ENCODE measurements around the gene MAOB. TPM values are rescaled to one million over a fixed set of nuclear protein-coding genes. Genes with fewer than 3 reads are reported as not detected.
"Not testable (repeated sequence)": the region's sequence is repeated elsewhere in the genome, so short reads cannot be mapped to it uniquely, and the experiment has no call there.

The MAOB gene
- total RNA-seq: 0.67 and 1.2 TPM in 2 replicates
- polyA plus RNA-seq: 2.6 and 6.3 TPM in 2 replicates

DNA sequence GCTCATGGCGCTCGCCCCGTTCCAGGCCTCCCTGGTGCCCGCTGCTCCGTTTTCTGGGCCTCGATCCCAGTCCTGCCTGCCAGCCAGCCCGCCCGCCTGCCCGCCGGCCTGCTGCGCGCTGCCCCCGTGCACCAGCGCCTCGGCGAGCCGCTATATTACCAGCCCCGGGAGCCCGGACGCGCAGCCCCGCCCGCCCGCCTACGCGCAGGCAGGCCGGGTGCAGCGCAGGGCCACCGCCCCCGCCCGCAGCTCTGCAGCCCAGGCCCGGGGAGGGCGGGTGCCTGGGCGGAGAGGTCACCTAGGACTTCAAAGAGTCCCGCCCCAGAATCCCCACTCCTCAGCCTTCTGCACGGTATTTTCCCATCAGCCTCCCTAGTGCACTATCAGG lies at the start of gene MAOB:
TSS of gene MAOB (minus strand) at position 157 of the 388 bp plus-strand sequence. CDS start at position 6, 151 bp downstream.
- Histone ChIP-seq H3K36me3 (no peaks in the 10 kb centered on the region), H3K9me3 (ENCODE audit: low read depth) (no peaks in the 10 kb centered on the region), H3K4me3 (peak within 1 kb of the TSS; percentile 12), H3K4me1 (ENCODE audit: low read depth) (no peaks in the 10 kb centered on the region), H3K27me3 (peaks cover 13% of the 10 kb centered on the region), H3K27ac (no peak within 1 kb of the TSS)
- DNase-seq (ENCODE audit: low read depth in 1 of 2, low spot score in 1 of 2): peak in 1 of 2 donors; percentile 55
- TF ChIP-seq, protein P1, sequence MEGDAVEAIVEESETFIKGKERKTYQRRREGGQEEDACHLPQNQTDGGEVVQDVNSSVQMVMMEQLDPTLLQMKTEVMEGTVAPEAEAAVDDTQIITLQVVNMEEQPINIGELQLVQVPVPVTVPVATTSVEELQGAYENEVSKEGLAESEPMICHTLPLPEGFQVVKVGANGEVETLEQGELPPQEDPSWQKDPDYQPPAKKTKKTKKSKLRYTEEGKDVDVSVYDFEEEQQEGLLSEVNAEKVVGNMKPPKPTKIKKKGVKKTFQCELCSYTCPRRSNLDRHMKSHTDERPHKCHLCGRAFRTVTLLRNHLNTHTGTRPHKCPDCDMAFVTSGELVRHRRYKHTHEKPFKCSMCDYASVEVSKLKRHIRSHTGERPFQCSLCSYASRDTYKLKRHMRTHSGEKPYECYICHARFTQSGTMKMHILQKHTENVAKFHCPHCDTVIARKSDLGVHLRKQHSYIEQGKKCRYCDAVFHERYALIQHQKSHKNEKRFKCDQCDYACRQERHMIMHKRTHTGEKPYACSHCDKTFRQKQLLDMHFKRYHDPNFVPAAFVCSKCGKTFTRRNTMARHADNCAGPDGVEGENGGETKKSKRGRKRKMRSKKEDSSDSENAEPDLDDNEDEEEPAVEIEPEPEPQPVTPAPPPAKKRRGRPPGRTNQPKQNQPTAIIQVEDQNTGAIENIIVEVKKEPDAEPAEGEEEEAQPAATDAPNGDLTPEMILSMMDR (IDR thresholded peaks at IDR 0.05; ENCODE audit: low read depth, low read length): no peak

DNA sequence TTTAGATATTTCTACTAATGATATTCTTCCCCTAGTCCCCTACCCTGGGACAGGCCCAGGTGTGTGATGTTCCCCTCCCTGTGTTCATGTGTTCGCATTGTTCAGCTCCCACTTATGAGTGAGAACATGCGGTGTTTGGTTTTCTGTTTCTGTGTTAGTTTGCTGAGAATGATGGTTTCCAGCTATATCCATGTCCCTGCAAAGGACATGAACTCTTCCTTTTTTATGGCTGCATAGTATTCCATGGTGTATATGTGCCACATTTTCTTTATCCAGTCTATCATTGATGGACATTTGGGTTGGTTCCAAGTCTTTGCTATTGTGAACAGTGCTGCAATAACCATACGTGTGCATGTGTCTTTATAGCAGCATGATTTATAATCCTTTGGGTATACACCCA lies 39.8 kb upstream of the MAOB start:
- not testable (repeated sequence) for H3K4me1 ChIP-seq (ENCODE audit: low read depth); H3K36me3 ChIP-seq; H3K4me3 ChIP-seq; H3K27me3 ChIP-seq; H3K9me3 ChIP-seq (ENCODE audit: low read depth); DNase-seq (ENCODE audit: low read depth in 1 of 2, low spot score in 1 of 2); H3K27ac ChIP-seq

DNA sequence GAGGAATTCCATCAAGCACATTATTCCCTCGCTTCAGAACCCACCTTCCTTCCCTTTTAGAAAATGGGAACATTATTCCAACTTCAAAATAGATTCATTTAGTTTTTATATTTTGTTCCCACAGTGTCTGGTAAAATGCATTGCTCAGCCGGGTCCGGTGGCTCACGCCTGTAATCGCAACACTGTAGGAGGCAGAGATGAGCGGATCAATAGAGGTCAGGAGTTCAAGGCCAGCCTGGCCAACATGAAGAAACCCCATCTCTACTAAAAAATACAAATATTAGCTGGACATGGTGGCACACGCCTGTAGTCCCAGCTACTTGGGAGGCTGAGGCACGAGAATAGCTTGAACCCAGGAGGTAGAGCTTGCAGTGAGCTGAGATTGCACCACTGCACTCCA lies 28.5 kb upstream of the MAOB start:
- not testable (repeated sequence) for H3K9me3 ChIP-seq (ENCODE audit: low read depth); H3K4me1 ChIP-seq (ENCODE audit: low read depth); H3K27ac ChIP-seq; H3K36me3 ChIP-seq; DNase-seq (ENCODE audit: low read depth in 1 of 2, low spot score in 1 of 2); H3K4me3 ChIP-seq; H3K27me3 ChIP-seq

DNA sequence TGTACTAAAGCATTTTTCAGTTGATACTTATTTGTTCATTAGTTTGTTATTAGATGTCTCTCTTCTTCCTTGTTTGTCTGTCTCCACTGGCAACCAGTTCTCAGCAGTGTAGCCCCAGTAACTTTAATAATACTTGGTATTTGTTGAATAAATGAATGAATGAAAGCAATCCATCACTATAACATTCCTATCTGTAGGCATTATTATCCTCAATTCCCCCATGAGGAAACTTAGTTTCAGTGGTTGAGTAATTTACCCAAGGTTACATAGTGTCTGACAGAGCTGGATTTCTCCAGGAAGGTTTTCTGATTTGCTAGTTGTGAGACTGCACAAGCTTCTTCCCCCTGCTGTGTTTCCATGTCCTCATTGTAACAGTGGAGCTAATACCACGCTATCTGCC lies 27.8 kb upstream of the MAOB start:
- Histone ChIP-seq H3K4me3 (no peak overlapping the region), H3K4me1 (ENCODE audit: low read depth) (no peaks in the 10 kb centered on the region), H3K36me3 (no peaks in the 10 kb centered on the region), H3K9me3 (ENCODE audit: low read depth) (no peaks in the 10 kb centered on the region), H3K27ac (no peak overlapping the region), H3K27me3 (no peaks in the 10 kb centered on the region)
- TF ChIP-seq, protein P1 (IDR thresholded peaks at IDR 0.05; ENCODE audit: low read depth, low read length): no peak
- DNase-seq (ENCODE audit: low read depth in 1 of 2, low spot score in 1 of 2): no peak

DNA sequence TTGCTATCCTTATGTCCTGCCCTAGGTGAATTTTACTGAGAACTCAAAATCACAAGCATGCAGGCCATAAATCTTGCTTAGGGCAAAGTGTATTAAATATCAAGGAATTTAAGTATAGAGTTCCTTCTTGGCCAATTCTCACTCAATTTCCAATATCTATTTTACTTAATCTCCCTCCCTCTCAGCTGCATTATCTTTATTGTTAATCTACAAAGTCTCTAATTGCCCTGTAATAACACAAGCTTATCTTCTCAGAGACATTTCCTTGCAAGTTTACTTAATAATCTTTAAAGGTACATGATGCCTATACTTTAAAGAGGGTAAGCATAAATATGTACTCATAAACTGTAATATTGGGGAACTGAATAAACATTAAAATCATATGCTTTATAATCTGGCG lies 26.9 kb upstream of the MAOB start:
- TF ChIP-seq, protein P1 (IDR thresholded peaks at IDR 0.05; ENCODE audit: low read depth, low read length): no peak
- no peaks in the 10 kb centered on the region for H3K4me1 ChIP-seq (ENCODE audit: low read depth)
- no peak overlapping the region for H3K4me3 ChIP-seq
- H3K27me3 ChIP-seq: no peaks in the 10 kb centered on the region
- H3K27ac ChIP-seq: no peak overlapping the region
- no peaks in the 10 kb centered on the region for H3K9me3 ChIP-seq (ENCODE audit: low read depth)
- DNase-seq (ENCODE audit: low read depth in 1 of 2, low spot score in 1 of 2): no peak
- no peaks in the 10 kb centered on the region for H3K36me3 ChIP-seq

DNA sequence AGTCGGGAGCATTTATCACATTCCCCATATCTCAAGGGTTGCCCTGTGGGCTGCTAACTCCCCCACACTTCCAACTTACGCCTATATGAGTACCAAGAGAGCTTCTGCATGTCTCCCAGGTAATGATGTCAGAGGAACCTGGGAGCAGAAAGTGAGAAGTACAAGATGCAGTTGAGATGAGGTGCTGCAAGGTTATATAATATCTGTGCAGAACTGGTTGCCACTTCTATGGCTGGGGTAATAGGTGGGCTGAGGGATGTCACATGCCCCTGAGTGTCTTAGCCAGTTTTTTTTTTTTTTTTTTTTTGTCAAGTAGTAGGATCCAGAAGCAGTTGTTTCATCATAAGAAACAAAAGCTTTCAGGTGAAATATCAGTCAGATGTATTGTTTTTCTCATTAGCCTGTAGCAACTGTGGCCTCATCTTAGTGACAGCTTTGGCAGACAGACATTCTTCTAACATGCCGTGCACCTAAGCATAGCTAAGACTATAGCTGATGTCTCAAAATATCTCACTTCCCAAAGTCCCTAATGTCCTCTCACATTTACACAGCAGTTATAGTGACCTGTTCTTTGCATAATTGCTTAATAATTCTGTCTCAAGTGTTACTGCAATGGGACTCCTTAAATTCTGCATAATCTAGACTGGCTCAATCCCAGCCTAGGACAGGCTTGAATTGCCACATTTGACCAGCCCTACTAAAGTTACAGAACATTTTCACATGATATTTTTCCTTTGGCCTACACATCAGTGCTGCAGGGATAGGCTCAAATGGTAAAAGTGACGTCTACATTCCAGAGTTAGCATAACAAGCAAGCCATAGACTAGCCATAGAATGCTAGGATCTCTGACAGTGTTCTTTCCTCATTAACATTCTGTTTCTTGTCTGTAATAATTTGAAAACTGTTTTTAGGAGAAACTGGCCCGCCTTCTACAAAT lies 17.9 kb upstream of the MAOB start:
- no peak overlapping the region for H3K4me3 ChIP-seq
- H3K27ac ChIP-seq: no peak overlapping the region
- DNase-seq (ENCODE audit: low read depth in 1 of 2, low spot score in 1 of 2): no peak
- TF ChIP-seq, protein P1 (IDR thresholded peaks at IDR 0.05; ENCODE audit: low read depth, low read length): no peak
- no peaks in the 10 kb centered on the region for H3K36me3 ChIP-seq
- no peaks in the 10 kb centered on the region for H3K4me1 ChIP-seq (ENCODE audit: low read depth)
- no peaks in the 10 kb centered on the region for H3K27me3 ChIP-seq
- no peaks in the 10 kb centered on the region for H3K9me3 ChIP-seq (ENCODE audit: low read depth)
